ENCODE measurements around the gene ZNF385B. TPM values are rescaled to one million over a fixed set of nuclear protein-coding genes. Genes with fewer than 3 reads are reported as not detected.

ZNF385B gene
- total RNA-seq, 5 donors from 2014 or later (not counting 1 experiment from before 2014, with no cell fraction given), result 0.12 TPM; not detected in 4

- Histone ChIP-seq H3K4me3 (ENCODE audit: control insufficient read depth in 1 of 2, extremely low read depth in 1 of 2, low read length in 1 of 2) (no peak overlapping the region), H3K27ac (ENCODE audit: low read length) (no peak overlapping the region), H3K36me3 (ENCODE audit: control insufficient read depth in 2 of 2, extremely low read depth in 1 of 2, insufficient read depth in 1 of 2, low read length in 1 of 2) (no peaks in the 10 kb centered on the region), H3K4me1 (ENCODE audit: control insufficient read depth in 1 of 2, extremely low read depth in 1 of 2, insufficient read depth in 2 of 2, low read length in 2 of 2) (no peaks in the 10 kb centered on the region), H3K9me3 (no peaks in the 10 kb centered on the region), H3K27me3 (replicated peaks in 1 of 2; ENCODE audit: control insufficient read depth in 2 of 2, extremely low read depth in 1 of 2, insufficient read depth in 2 of 2, low read length in 1 of 2) (no peaks in the 10 kb centered on the region)
- no peaks in the 10 kb centered on the region for H3K36me3 Mint-ChIP-seq
- no peak for DNase-seq
- CTCF ChIA-PET, result no interaction called here
- H3K4me3 Mint-ChIP-seq, result no peak overlapping the region
- H3K9me3 Mint-ChIP-seq, result no peaks in the 10 kb centered on the region
- no peak overlapping the region for H3K27ac Mint-ChIP-seq
- 100% methylated on average over 1 of the region's 1 CpG for WGBS (ENCODE audit: insufficient coverage)
- POLR2A ChIA-PET, result no interaction called here
- no peak for ATAC-seq (replicated peaks in 1 of 4)
- peaks cover 0 to 4% of the 10 kb centered on the region in 2 donors for H3K27me3 Mint-ChIP-seq
- H3K4me1 Mint-ChIP-seq, result no peaks in the 10 kb centered on the region
Observed at GRCh38 chr2:179512281-179513035, 349.0 kb downstream of the ZNF385B start.

GRCh38 chr2:179511105-179511789 is 350.2 kb downstream of the ZNF385B start:
- Histone ChIP-seq H3K4me3 (ENCODE audit: control insufficient read depth in 1 of 2, extremely low read depth in 1 of 2, low read length in 1 of 2) (no peak overlapping the region), H3K36me3 (ENCODE audit: control insufficient read depth in 2 of 2, extremely low read depth in 1 of 2, insufficient read depth in 1 of 2, low read length in 1 of 2) (no peaks in the 10 kb centered on the region), H3K27ac (ENCODE audit: low read length) (no peak overlapping the region), H3K9me3 (no peaks in the 10 kb centered on the region), H3K4me1 (ENCODE audit: control insufficient read depth in 1 of 2, extremely low read depth in 1 of 2, insufficient read depth in 2 of 2, low read length in 2 of 2) (no peaks in the 10 kb centered on the region), H3K27me3 (replicated peaks in 1 of 2; ENCODE audit: control insufficient read depth in 2 of 2, extremely low read depth in 1 of 2, insufficient read depth in 2 of 2, low read length in 1 of 2) (no peaks in the 10 kb centered on the region)
- POLR2A ChIA-PET, result no interaction called here
- H3K4me3 Mint-ChIP-seq, result no peak overlapping the region
- no peak for DNase-seq
- H3K4me1 Mint-ChIP-seq, result no peaks in the 10 kb centered on the region
- no peaks in the 10 kb centered on the region for H3K36me3 Mint-ChIP-seq
- no peak overlapping the region for H3K27ac Mint-ChIP-seq
- no peak for ATAC-seq (replicated peaks in 1 of 4)
- peaks cover 0 to 4% of the 10 kb centered on the region in 2 donors for H3K27me3 Mint-ChIP-seq
- no peaks in the 10 kb centered on the region for H3K9me3 Mint-ChIP-seq
- CTCF ChIA-PET, result no interaction called here
- WGBS (ENCODE audit: insufficient coverage), result 83% methylated on average over 2 of the region's 4 CpGs

- Histone ChIP-seq H3K27ac (ENCODE audit: low read length) (no peak overlapping the region), H3K9me3 (no peaks in the 10 kb centered on the region), H3K36me3 (ENCODE audit: control insufficient read depth in 2 of 2, extremely low read depth in 1 of 2, insufficient read depth in 1 of 2, low read length in 1 of 2) (no peaks in the 10 kb centered on the region), H3K27me3 (replicated peaks in 1 of 2; ENCODE audit: control insufficient read depth in 2 of 2, extremely low read depth in 1 of 2, insufficient read depth in 2 of 2, low read length in 1 of 2) (no peaks in the 10 kb centered on the region), H3K4me1 (ENCODE audit: control insufficient read depth in 1 of 2, extremely low read depth in 1 of 2, insufficient read depth in 2 of 2, low read length in 2 of 2) (no peaks in the 10 kb centered on the region), H3K4me3 (ENCODE audit: control insufficient read depth in 1 of 2, extremely low read depth in 1 of 2, low read length in 1 of 2) (no peak overlapping the region)
- H3K4me1 Mint-ChIP-seq, result no peaks in the 10 kb centered on the region
- peaks cover 6 to 8% (median 6%) of the 10 kb centered on the region in 3 donors for H3K9me3 Mint-ChIP-seq
- ChIA-PET POLR2A (no interaction called here), CTCF (no interaction called here)
- H3K36me3 Mint-ChIP-seq, result no peaks in the 10 kb centered on the region
- H3K27ac Mint-ChIP-seq, result no peak overlapping the region
- WGBS (ENCODE audit: insufficient coverage), result 84% methylated on average over 4 of the region's 4 CpGs
- DNase-seq (no peak), ATAC-seq (replicated peaks in 1 of 4) (no peak)
- no peak overlapping the region for H3K4me3 Mint-ChIP-seq
- H3K27me3 Mint-ChIP-seq, result no peaks in the 10 kb centered on the region
Observed at GRCh38 chr2:179495315-179495714, 366.1 kb downstream of the ZNF385B start.

GRCh38 chr2:179488563-179488962 is 372.8 kb downstream of the ZNF385B start:
- H3K4me1 ChIP-seq (ENCODE audit: control insufficient read depth in 1 of 2, extremely low read depth in 1 of 2, insufficient read depth in 2 of 2, low read length in 2 of 2), result no peaks in the 10 kb centered on the region
- no peak overlapping the region for H3K27ac Mint-ChIP-seq
- no peaks in the 10 kb centered on the region for H3K27me3 ChIP-seq (replicated peaks in 1 of 2; ENCODE audit: control insufficient read depth in 2 of 2, extremely low read depth in 1 of 2, insufficient read depth in 2 of 2, low read length in 1 of 2)

GRCh38 chr2:179487010-179487731 is 374.2 kb downstream of the ZNF385B start:
- Histone ChIP-seq H3K36me3 (ENCODE audit: control insufficient read depth in 2 of 2, extremely low read depth in 1 of 2, insufficient read depth in 1 of 2, low read length in 1 of 2) (no peaks in the 10 kb centered on the region), H3K9me3 (no peaks in the 10 kb centered on the region), H3K27me3 (replicated peaks in 1 of 2; ENCODE audit: control insufficient read depth in 2 of 2, extremely low read depth in 1 of 2, insufficient read depth in 2 of 2, low read length in 1 of 2) (no peaks in the 10 kb centered on the region), H3K4me3 (ENCODE audit: control insufficient read depth in 1 of 2, extremely low read depth in 1 of 2, low read length in 1 of 2) (no peak overlapping the region), H3K4me1 (ENCODE audit: control insufficient read depth in 1 of 2, extremely low read depth in 1 of 2, insufficient read depth in 2 of 2, low read length in 2 of 2) (no peaks in the 10 kb centered on the region), H3K27ac (ENCODE audit: low read length) (no peak overlapping the region)
- Mint-ChIP-seq H3K27ac (no peak overlapping the region), H3K9me3 (no peaks in the 10 kb centered on the region), H3K27me3 (peaks cover 0 to 4% of the 10 kb centered on the region in 2 donors), H3K4me1 (no peaks in the 10 kb centered on the region), H3K4me3 (no peak overlapping the region), H3K36me3 (no peaks in the 10 kb centered on the region)
- ChIA-PET POLR2A (no interaction called here), CTCF (no interaction called here)
- DNase-seq (no peak), ATAC-seq (replicated peaks in 1 of 4) (no peak)
- 63% methylated on average over 3 of the region's 5 CpGs for WGBS (ENCODE audit: insufficient coverage)

More at GRCh38 chr2:179488563-179488962, 372.8 kb downstream of the ZNF385B start:
- ChIA-PET CTCF (no interaction called here), POLR2A (no interaction called here)
- Mint-ChIP-seq H3K9me3 (no peaks in the 10 kb centered on the region), H3K4me3 (no peak overlapping the region), H3K4me1 (no peaks in the 10 kb centered on the region), H3K27me3 (peaks cover 0 to 4% of the 10 kb centered on the region in 2 donors), H3K36me3 (no peaks in the 10 kb centered on the region)
- H3K9me3 ChIP-seq, result no peaks in the 10 kb centered on the region
- DNase-seq (no peak), ATAC-seq (replicated peaks in 1 of 4) (no peak)
- no peaks in the 10 kb centered on the region for H3K36me3 ChIP-seq (ENCODE audit: control insufficient read depth in 2 of 2, extremely low read depth in 1 of 2, insufficient read depth in 1 of 2, low read length in 1 of 2)
- H3K27ac ChIP-seq (ENCODE audit: low read length), result no peak overlapping the region
- WGBS (ENCODE audit: insufficient coverage), result no CpG with 5 or more reads among the region's 2 CpGs
- H3K4me3 ChIP-seq (ENCODE audit: control insufficient read depth in 1 of 2, extremely low read depth in 1 of 2, low read length in 1 of 2), result no peak overlapping the region

GRCh38 chr2:179483131-179483530 is 378.3 kb downstream of the ZNF385B start:
- Histone ChIP-seq H3K9me3 (no peaks in the 10 kb centered on the region), H3K27me3 (replicated peaks in 1 of 2; ENCODE audit: control insufficient read depth in 2 of 2, extremely low read depth in 1 of 2, insufficient read depth in 2 of 2, low read length in 1 of 2) (no peaks in the 10 kb centered on the region), H3K27ac (ENCODE audit: low read length) (no peak overlapping the region), H3K36me3 (ENCODE audit: control insufficient read depth in 2 of 2, extremely low read depth in 1 of 2, insufficient read depth in 1 of 2, low read length in 1 of 2) (no peaks in the 10 kb centered on the region), H3K4me3 (ENCODE audit: control insufficient read depth in 1 of 2, extremely low read depth in 1 of 2, low read length in 1 of 2) (no peak overlapping the region), H3K4me1 (ENCODE audit: control insufficient read depth in 1 of 2, extremely low read depth in 1 of 2, insufficient read depth in 2 of 2, low read length in 2 of 2) (no peaks in the 10 kb centered on the region)
- H3K27me3 Mint-ChIP-seq, result peaks cover 0 to 4% of the 10 kb centered on the region in 2 donors
- ATAC-seq (replicated peaks in 1 of 4) (no peak), DNase-seq (no peak)
- H3K9me3 Mint-ChIP-seq, result no peaks in the 10 kb centered on the region
- no peaks in the 10 kb centered on the region for H3K36me3 Mint-ChIP-seq
- H3K27ac Mint-ChIP-seq, result no peak overlapping the region
- no peaks in the 10 kb centered on the region for H3K4me1 Mint-ChIP-seq
- CTCF ChIA-PET, result no interaction called here
- no peak overlapping the region for H3K4me3 Mint-ChIP-seq
- POLR2A ChIA-PET, result no interaction called here
- 100% methylated on average over 3 of the region's 6 CpGs for WGBS (ENCODE audit: insufficient coverage)

Data from T-cell (primary cell).